ENCODE measurements around the gene CAMSAP2.
"Not testable (repeated sequence)": the region's sequence is repeated elsewhere in the genome, so short reads cannot be mapped to it uniquely, and the experiment has no call there.

Gene CAMSAP2

GRCh38 chr1:200739702-200740570 is 1.2 kb downstream of the CAMSAP2 start:
- no peak for DNase-seq

- DNase-seq, result no peak
These were observed 2.0 kb downstream of the CAMSAP2 start for GRCh38 chr1:200740571-200741208.

GRCh38 chr1:200741551-200742207 is 3.0 kb downstream of the CAMSAP2 start:
- no peak for DNase-seq

- DNase-seq, result no peak
These were observed 5.5 kb downstream of the CAMSAP2 start for GRCh38 chr1:200744143-200744542.

DNA sequence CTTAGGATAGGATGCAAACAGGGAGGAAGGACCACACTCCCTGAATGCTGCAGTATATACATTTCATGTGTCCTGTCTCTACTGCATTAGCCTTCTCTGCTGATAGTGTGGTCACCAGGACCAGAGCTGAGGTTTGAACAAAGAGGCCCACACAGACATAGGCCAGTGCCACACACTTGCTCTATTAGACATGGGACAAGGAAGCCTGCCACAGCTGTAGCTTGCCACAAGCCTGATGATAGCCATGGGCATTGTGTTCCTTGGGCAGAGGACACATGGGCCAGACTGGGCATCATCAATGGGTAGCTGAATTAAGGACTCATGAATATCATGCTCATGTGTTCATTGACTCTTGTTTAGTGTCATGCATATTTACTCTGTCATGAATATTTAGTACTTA is 10.4 kb downstream of the CAMSAP2 start:
- DNase-seq, result no peak

DNA sequence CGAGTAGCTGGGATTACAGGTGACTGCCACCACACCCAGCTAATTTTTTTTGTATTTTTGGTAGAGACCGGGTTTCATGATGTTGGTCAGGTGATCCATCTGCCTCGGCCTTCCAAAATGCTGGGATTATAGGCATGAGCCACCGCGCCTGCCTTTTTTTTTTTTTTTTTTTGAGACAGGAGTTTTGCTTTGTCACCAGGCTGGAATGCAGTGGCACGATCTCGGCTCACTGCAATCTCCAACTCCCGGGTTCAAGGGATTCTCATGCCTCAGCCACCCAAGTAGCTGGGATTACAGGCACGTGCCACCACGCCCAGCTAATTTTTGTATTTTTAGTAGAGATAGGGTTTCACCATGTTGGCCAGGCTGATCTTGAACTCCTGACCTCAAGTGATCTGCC is 12.1 kb downstream of the CAMSAP2 start:
- not testable (repeated sequence) for DNase-seq

- no peak for DNase-seq
These were observed 13.0 kb downstream of the CAMSAP2 start for GRCh38 chr1:200751717-200752116.

GRCh38 chr1:200753650-200754198 is 15.0 kb downstream of the CAMSAP2 start:
- no peak for DNase-seq

- no peak for DNase-seq
These were observed 16.8 kb downstream of the CAMSAP2 start for GRCh38 chr1:200755456-200755855.

DNA sequence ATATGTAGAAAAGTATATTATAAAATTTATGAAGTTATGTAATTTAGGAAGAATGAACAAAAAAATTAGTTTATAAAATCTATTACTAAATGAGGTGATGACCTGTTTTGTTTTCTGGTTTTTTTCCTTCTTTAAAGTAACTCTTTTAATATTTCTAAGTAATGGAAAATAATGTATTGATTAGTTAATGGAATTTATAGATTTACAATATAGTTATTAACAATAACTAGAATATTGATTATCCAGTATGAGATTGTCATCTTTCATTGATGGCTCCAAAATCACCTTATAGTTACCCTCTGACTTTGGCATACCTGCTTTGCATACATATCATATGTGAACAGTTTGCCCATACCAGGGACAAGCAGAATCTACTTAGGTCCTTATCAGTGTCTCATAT is 23.4 kb downstream of the CAMSAP2 start:
- no peak for DNase-seq

- no peak for DNase-seq
These were observed 28.6 kb downstream of the CAMSAP2 start for GRCh38 chr1:200767321-200767720.

- no peak for DNase-seq
These were observed 33.2 kb downstream of the CAMSAP2 start for GRCh38 chr1:200771625-200772555.

DNA sequence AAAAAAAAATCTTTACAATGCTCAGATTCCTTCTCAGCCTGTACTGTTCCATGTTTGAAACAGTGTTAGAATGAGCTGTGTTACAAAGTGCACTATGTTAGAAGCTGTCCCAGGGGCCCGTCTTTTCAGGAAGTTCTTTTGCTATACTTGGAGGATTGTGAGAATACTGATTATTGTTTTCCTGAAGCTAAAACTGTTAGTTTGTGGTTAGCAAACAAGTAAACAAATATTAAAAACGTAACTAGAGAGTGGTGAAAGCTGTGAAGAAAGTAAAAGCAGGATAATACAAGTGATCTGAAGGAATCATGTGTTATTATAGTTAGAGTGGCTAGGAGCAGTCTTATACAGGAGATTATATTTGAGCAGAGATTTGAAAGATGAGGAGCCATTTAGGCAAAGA is 35.6 kb downstream of the CAMSAP2 start:
- no peak for DNase-seq

- no peak for DNase-seq
These were observed 36.2 kb downstream of the CAMSAP2 start for GRCh38 chr1:200774735-200775444.

DNA sequence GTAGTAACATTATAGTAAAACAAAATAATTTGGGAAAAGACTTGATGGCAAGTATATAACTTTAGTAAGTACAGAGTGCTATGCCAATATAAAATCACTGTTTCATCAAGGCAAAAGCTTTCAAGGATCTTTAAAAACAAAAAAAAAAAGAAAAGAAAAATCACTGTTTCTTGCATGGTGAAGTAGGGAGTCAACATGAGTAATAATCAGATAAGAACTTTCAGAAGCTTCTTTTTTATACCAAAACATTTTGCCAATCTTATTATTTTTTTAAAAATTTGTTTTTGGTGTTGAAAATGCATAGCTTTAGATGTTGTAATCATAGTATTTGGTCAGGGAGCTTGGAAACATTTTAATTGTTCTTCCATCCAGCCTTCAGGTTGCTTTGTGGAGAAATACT is 37.2 kb downstream of the CAMSAP2 start:
- DNase-seq, result no peak

- DNase-seq, result no peak
These were observed 38.3 kb downstream of the CAMSAP2 start for GRCh38 chr1:200776949-200777348.

- no peak for DNase-seq
These were observed 40.1 kb downstream of the CAMSAP2 start for GRCh38 chr1:200778766-200779165.

DNA sequence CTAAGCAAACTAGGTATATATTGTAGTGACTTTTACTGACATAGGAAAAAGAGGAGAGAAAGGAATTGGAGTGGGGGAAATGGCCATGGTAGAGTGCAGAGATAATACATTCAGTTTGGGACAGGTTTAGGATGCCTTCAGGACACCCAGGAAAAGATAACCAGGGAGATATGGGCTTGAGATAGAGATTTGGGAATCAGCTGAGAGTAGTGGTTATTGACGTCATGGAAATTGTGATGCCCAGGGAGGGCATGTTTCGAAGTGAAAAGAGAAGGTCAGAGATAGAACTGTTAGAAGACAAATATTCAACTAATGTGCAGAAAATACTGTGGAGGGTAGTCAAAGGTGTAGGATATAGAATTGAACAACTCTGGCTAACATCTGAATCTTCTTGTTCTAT is 40.6 kb downstream of the CAMSAP2 start:
- no peak for DNase-seq

- no peak for DNase-seq
These were observed 42.1 kb downstream of the CAMSAP2 start for GRCh38 chr1:200780545-200781369.

DNA sequence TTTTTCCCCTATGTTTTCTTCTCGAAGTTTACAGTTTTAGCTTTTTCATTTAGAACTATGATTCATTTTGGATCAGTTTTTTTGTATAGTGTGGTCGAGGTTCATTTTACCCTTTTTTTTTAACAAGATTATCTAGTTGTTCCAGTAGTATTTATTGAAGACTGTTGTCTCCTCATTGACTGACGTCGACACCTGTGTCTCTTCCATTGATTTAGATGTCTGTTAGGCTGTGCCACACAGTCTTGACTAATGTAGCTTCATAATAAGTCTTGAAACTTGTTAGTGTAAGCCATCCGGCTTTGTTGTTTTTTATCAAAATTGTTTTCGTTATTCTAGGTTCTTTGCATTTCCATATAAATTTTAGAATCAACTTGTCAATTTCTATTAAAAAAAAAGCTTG is 45.2 kb downstream of the CAMSAP2 start:
- DNase-seq, result no peak

GRCh38 chr1:200784576-200784975 is 45.9 kb downstream of the CAMSAP2 start:
- DNase-seq, result no peak

Data from AML-193 (cell line).